Panc1 (cell line): ENCODE measurements around the gene CPO.

Source experiments
- CTCF ChIP-seq: fragments of 450-650 bp; IDR thresholded peaks from 2 replicates; pipeline ENCODE4 v1.5.1; 2017; ENCODE audit warnings: mild to moderate bottlenecking
- SIN3A ChIP-seq: IDR thresholded peaks from 2 replicates; pipeline ENCODE4 v1.6.1; 2012; ENCODE audit warnings: low read depth, mild to moderate bottlenecking, low read length, moderate library complexity, borderline replicate concordance; ENCODE audit not compliant: insufficient read depth

DNA sequence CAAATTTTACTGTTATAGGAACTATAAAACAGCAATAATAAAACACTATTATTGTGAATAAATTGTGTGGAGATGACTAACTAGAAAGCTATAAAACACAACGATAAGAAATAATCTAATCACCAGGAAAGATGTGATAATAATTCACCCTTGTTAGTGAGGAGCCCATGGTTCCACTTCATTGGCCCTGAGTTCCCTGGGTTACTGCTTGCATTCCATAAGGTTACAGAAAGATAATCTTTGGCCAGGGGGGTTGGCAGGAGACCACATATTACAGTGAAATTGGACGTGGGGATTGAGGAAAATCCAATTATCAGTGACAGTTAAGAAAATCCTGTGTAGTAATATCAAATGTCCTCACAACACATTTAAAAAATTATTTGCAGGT is 2.5 kb upstream of the CPO start:
- TF ChIP-seq CTCF (no peak), SIN3A (no peak)
